IMR-90 (cell line): Measurements from ENCODE around the gene AP1S1.
A peak's percentile ranks its signal among the peaks of the same experiment; 100 is the strongest.

Experiments
- BHLHE40 ChIP-seq: fragments of 150-350 bp; IDR thresholded peaks from 2 replicates; pipeline ENCODE4 v1.6.1; 2016; ENCODE audit warnings: mild to moderate bottlenecking, low read depth, low read length
- CEBPB ChIP-seq: IDR thresholded peaks from 2 replicates; pipeline ENCODE4 v1.6.1; 2012; ENCODE audit warnings: low read depth, low read length, improper control_type of control experiment
- CTCF ChIP-seq: conservative IDR thresholded peaks from 2 replicates; pipeline ENCODE4 v1.5.1; 2012; ENCODE audit warnings: mild to moderate bottlenecking, low read depth, low read length, improper control_type of control experiment
- FOS ChIP-seq: fragments of 150-350 bp; IDR thresholded peaks from 2 replicates; pipeline ENCODE4 v1.6.1; 2016; ENCODE audit warnings: low read depth, low read length
- MAFK ChIP-seq: IDR thresholded peaks from 2 replicates; pipeline ENCODE4 v1.6.1; 2012; ENCODE audit warnings: low read depth, low read length, improper control_type of control experiment
- MXI1 ChIP-seq: IDR thresholded peaks from 2 replicates; pipeline ENCODE4 v1.6.1; 2012; ENCODE audit warnings: low read depth, mild to moderate bottlenecking, low read length, moderate library complexity, borderline replicate concordance
- POLR2A ChIP-seq: IDR thresholded peaks from 2 replicates; pipeline ENCODE4 v1.6.1; 2012; ENCODE audit warnings: mild to moderate bottlenecking, low read depth, low read length
- RAD21 ChIP-seq: IDR thresholded peaks from 2 replicates; pipeline ENCODE4 v1.6.1; 2012; ENCODE audit warnings: low read length, improper control_type of control experiment
- RCOR1 ChIP-seq: IDR thresholded peaks from 2 replicates; pipeline ENCODE4 v1.6.1; 2012; ENCODE audit warnings: mild to moderate bottlenecking, low read length, improper control_type of control experiment; ENCODE audit not compliant: insufficient replicate concordance
- SMC3 ChIP-seq: fragments of 150-350 bp; IDR thresholded peaks from 2 replicates; pipeline ENCODE4 v1.6.1; 2016; ENCODE audit warnings: low read depth, mild to moderate bottlenecking, antibody characterized with exemption, low read length, moderate library complexity
- TF ChIP-seq, protein P1 (sequence below): fragments of 150-350 bp; IDR thresholded peaks from 2 replicates; pipeline ENCODE4 v1.6.1; 2017; ENCODE audit warnings: mild to moderate bottlenecking, antibody characterized with exemption, low read length, low read depth

- TF ChIP-seq CTCF (no peak), RCOR1 (no peak), MXI1 (no peak), POLR2A (no peak), MAFK (peak; percentile 18; the same call in 1 of the 2 replicates), CEBPB (no peak), SMC3 (no peak), FOS (no peak), RAD21 (no peak), BHLHE40 (no peak)
- TF ChIP-seq, protein P1, sequence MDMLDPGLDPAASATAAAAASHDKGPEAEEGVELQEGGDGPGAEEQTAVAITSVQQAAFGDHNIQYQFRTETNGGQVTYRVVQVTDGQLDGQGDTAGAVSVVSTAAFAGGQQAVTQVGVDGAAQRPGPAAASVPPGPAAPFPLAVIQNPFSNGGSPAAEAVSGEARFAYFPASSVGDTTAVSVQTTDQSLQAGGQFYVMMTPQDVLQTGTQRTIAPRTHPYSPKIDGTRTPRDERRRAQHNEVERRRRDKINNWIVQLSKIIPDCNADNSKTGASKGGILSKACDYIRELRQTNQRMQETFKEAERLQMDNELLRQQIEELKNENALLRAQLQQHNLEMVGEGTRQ, result no peak
Observed at GRCh38 chr7:101119876-101120275, 34.4 kb upstream of the AP1S1 start.
